Activated CD8-positive, alpha-beta memory T cell treated with anti-CD3 and anti-CD28 coated beads for 4 hours (primary cell): ENCODE measurements around the gene LRBA.

Experiments used
- DNase-seq, 2 donors: peaks; one replicate each; pipeline ENCODE4 v3.0.0-alpha.2; 2020; ENCODE audit warnings: low read depth in 2 of 2

Gene LRBA

GRCh38 chr4:150590631-150591030, 424.5 kb downstream of the LRBA start:
- DNase-seq, result no peak

- DNase-seq, result no peak
Observed at GRCh38 chr4:150589157-150589556, 425.9 kb downstream of the LRBA start.

- DNase-seq, result no peak
Observed at GRCh38 chr4:150588316-150588715, 426.8 kb downstream of the LRBA start.

- no peak for DNase-seq
Observed at GRCh38 chr4:150586162-150586810, 428.8 kb downstream of the LRBA start.

- no peak for DNase-seq
Observed at GRCh38 chr4:150585611-150586010, 429.5 kb downstream of the LRBA start.

- DNase-seq, result no peak
Observed at GRCh38 chr4:150584111-150584915, 430.8 kb downstream of the LRBA start.

- no peak for DNase-seq
Observed at GRCh38 chr4:150583287-150584110, 431.6 kb downstream of the LRBA start.

GRCh38 chr4:150582873-150583286, 432.2 kb downstream of the LRBA start:
- DNase-seq, result no peak

- DNase-seq, result no peak
Observed at GRCh38 chr4:150582146-150582872, 432.8 kb downstream of the LRBA start, which contains the start of gene MAB21L2. MAB21L2 (plus strand) TSS chr4:150582151; CDS start chr4:150583030, 879 bp downstream.

- DNase-seq, result no peak
Observed at GRCh38 chr4:150581641-150582051, 433.4 kb downstream of the LRBA start.

GRCh38 chr4:150581056-150581605, 434.0 kb downstream of the LRBA start:
- DNase-seq, result no peak

- DNase-seq, result no peak
Observed at GRCh38 chr4:150580306-150580705, 434.8 kb downstream of the LRBA start.

- no peak for DNase-seq
Observed at GRCh38 chr4:150579551-150580234, 435.4 kb downstream of the LRBA start.

- no peak for DNase-seq
Observed at GRCh38 chr4:150578745-150579501, 436.2 kb downstream of the LRBA start.

GRCh38 chr4:150577796-150578195, 437.3 kb downstream of the LRBA start:
- no peak for DNase-seq

- DNase-seq, result no peak
Observed at GRCh38 chr4:150574678-150575077, 440.4 kb downstream of the LRBA start.

GRCh38 chr4:150573534-150573933, 441.6 kb downstream of the LRBA start:
- DNase-seq, result no peak

- no peak for DNase-seq
Observed at GRCh38 chr4:150572704-150573504, 442.2 kb downstream of the LRBA start.

GRCh38 chr4:150570862-150571261, 444.2 kb downstream of the LRBA start:
- DNase-seq, result no peak
